HCT116 (cell line): ENCODE measurements around the gene MTM1. TPM values are rescaled to one million over a fixed set of nuclear protein-coding genes. Genes with fewer than 3 reads are reported as not detected.

ENCODE experiments used
- ATAC-seq: fragments of 200-7000 bp; cut with Tn5 transposase; 2 replicates; pipeline ENCODE4 v1.9.1; 2020; ENCODE audit warnings: mild to moderate bottlenecking, moderate library complexity
- BruUV-seq: library from RNA; stranded (reverse); fragments of 400-500 nt; replicated peaks from 2 replicates; lab custom pipeline; 2021; lab: Mats Ljungman, UMichigan
- CTCF ChIA-PET: fragments of 300-600 bp; sonication (Branson Sonifier 250); formaldehyde crosslinking; loops from one replicate; lab custom pipeline; 2021; ENCODE audit warnings: antibody characterized with exemption; lab: Charles Lee
- POLR2A ChIA-PET: fragments of 300-600, 350-600 bp; sonication (Branson Sonifier 250); formaldehyde crosslinking; loops from one replicate; lab custom pipeline; 2021; ENCODE audit warnings: antibody characterized with exemption; lab: Charles Lee
- RAD21 ChIA-PET, 2 experiments: fragments of 300-600 bp; sonication (Branson Sonifier 250); formaldehyde crosslinking; loops; one replicate each; lab custom pipeline; 2023; ENCODE audit warnings: low total read pairs in 2 of 2; ENCODE audit not compliant: uncharacterized antibody in 2 of 2, unreplicated experiment in 2 of 2, low non-redundant PET in 1 of 2; lab: Charles Lee
- DNase-seq: peaks from one replicate; pipeline ENCODE4 v3.0.0-alpha.2; 2010; ENCODE audit warnings: low read depth, low spot score
- H2AFZ ChIP-seq: fragments of 200-600 bp; shearing (Covaris generic), sonication (generic); 2 replicates; pipeline ENCODE4 v1.6.1; 2017; ENCODE audit warnings: low read depth, mixed run types, mixed read lengths, antibody characterized with exemption, low read length; ENCODE audit not compliant: poor library complexity, severe bottlenecking
- H3K27ac ChIP-seq: 2 replicates; pipeline ENCODE4 v1.5.1; 2012; ENCODE audit warnings: low read depth, low read length
- H3K27me3 ChIP-seq: fragments of 200-600 bp; sonication (generic); 2 replicates; pipeline ENCODE4 v1.6.1; 2016; ENCODE audit warnings: mixed run types, low read length, mixed read lengths; ENCODE audit not compliant: insufficient read depth
- H3K36me3 ChIP-seq, 2 experiments: fragments of 200-500 bp in 1 of 2; fragments of 200-600 bp in 1 of 2; sonication (Bioruptor generic) in 1 of 2; sonication (generic) in 1 of 2; 2 replicates each; pipeline versions ENCODE4 v1.5.1 to v1.6.1; 2014 to 2016; ENCODE audit warnings: low read length in 2 of 2, inconsistent platforms in 1 of 2, mixed read lengths in 1 of 2, mixed run types in 1 of 2; ENCODE audit not compliant: insufficient read depth in 2 of 2, control insufficient read depth in 1 of 2
- H3K4me1 ChIP-seq, 2 experiments: fragments of 200-600 bp in 1 of 2; sonication (generic) in 1 of 2; 2 replicates each; pipeline versions ENCODE4 v1.5.1 to v1.6.1; 2012 to 2017; ENCODE audit warnings: low read length in 2 of 2, inconsistent platforms in 1 of 2, mild to moderate bottlenecking in 1 of 2, mixed read lengths in 1 of 2, mixed run types in 1 of 2, moderate library complexity in 1 of 2; ENCODE audit not compliant: insufficient read depth in 2 of 2, control insufficient read depth in 1 of 2
- H3K4me2 ChIP-seq: fragments of 200-600 bp; sonication (generic); 2 replicates; pipeline ENCODE4 v1.6.1; 2017; ENCODE audit warnings: mixed run types, low read length, mixed read lengths
- H3K4me3 ChIP-seq, 2 experiments: fragments of 200-600 bp in 1 of 2; sonication (generic) in 1 of 2; replicated peaks in 1 of 2; 2 replicates each; pipeline ENCODE4 v1.5.1; 2011 to 2016; ENCODE audit warnings: low read length in 2 of 2, control low read depth in 1 of 2, low read depth in 1 of 2, mild to moderate bottlenecking in 1 of 2, mixed read lengths in 1 of 2, mixed run types in 1 of 2
- H3K79me2 ChIP-seq: fragments of 200-600 bp; sonication (generic); 2 replicates; pipeline ENCODE4 v1.6.1; 2017; ENCODE audit warnings: mild to moderate bottlenecking, mixed run types, low read length, moderate library complexity, mixed read lengths; ENCODE audit not compliant: insufficient read depth
- H3K9ac ChIP-seq: fragments of 200-600 bp; sonication (generic); 2 replicates; pipeline ENCODE4 v1.6.1; 2016; ENCODE audit warnings: low read length, mixed read lengths
- H3K9me2 ChIP-seq: fragments of 200-600 bp; sonication (generic), shearing (Covaris generic); 2 replicates; pipeline ENCODE4 v1.6.1; 2017; ENCODE audit warnings: mixed run types, mild to moderate bottlenecking, moderate library complexity; ENCODE audit not compliant: insufficient read depth
- H3K9me3 ChIP-seq, 2 experiments: fragments of 200-500 bp in 1 of 2; fragments of 200-600 bp in 1 of 2; sonication (Bioruptor generic) in 1 of 2; sonication (generic) in 1 of 2; 2 replicates each; pipeline ENCODE4 v1.6.1; 2014 to 2017; ENCODE audit warnings: low read length in 2 of 2, mixed read lengths in 2 of 2, inconsistent platforms in 1 of 2, low read depth in 1 of 2, mild to moderate bottlenecking in 1 of 2, mixed run types in 1 of 2, moderate library complexity in 1 of 2; ENCODE audit not compliant: control insufficient read depth in 1 of 2, insufficient read depth in 1 of 2
- H4K20me1 ChIP-seq: fragments of 200-600 bp; sonication (generic), shearing (Covaris generic); 2 replicates; pipeline ENCODE4 v1.6.1; 2017; ENCODE audit warnings: mixed run types, mild to moderate bottlenecking, moderate library complexity; ENCODE audit not compliant: insufficient read depth
- CBX3 ChIP-seq: IDR thresholded peaks from 2 replicates; pipeline ENCODE4 v1.6.1; 2012; ENCODE audit warnings: low read depth
- CTCF ChIP-seq, 3 experiments: fragments of 200-600 bp in 1 of 3; sonication (generic) in 1 of 3; IDR thresholded peaks in 2 of 3; conservative IDR thresholded peaks in 1 of 3; 2 replicates each; pipeline ENCODE4 v1.5.1; 2012 to 2017; ENCODE audit warnings: low read depth in 2 of 3, low read length in 2 of 3, antibody characterized with exemption in 1 of 3, borderline replicate concordance in 1 of 3, control low read depth in 1 of 3, mild to moderate bottlenecking in 1 of 3, mixed read lengths in 1 of 3, mixed run types in 1 of 3, moderate library complexity in 1 of 3; ENCODE audit not compliant: insufficient read depth in 1 of 3
- ELF1 ChIP-seq: IDR thresholded peaks from 2 replicates; pipeline ENCODE4 v1.6.1; 2012; ENCODE audit warnings: low read depth, borderline replicate concordance
- ZBTB33 ChIP-seq: IDR thresholded peaks from 2 replicates; pipeline ENCODE4 v1.6.1; 2011; ENCODE audit warnings: mild to moderate bottlenecking, low read length, moderate library complexity; ENCODE audit not compliant: insufficient replicate concordance; ENCODE audit errors: extremely low read depth
- ZFX ChIP-seq: fragments of 450-650 bp; IDR thresholded peaks from 2 replicates; pipeline ENCODE4 v1.6.1; 2017
- intact Hi-C: fragments of 100-400 bp; cut with micrococcal nuclease; formaldehyde crosslinking; loops from 2 replicates; pipeline ENCODE4 v1.10.0; 2022
- total RNA-seq: library from RNA; stranded (reverse); gene quantifications from one replicate; pipeline ENCODE4 v1.2.1, GENCODE V29; 2021; ENCODE audit not compliant: unreplicated experiment
- TF ChIP-seq, protein P1 (sequence below): IDR thresholded peaks from 2 replicates; pipeline ENCODE4 v1.6.1; 2012

The MTM1 gene
- total RNA-seq, 1 experiment from 2014 or later, result 6.5 TPM

DNA sequence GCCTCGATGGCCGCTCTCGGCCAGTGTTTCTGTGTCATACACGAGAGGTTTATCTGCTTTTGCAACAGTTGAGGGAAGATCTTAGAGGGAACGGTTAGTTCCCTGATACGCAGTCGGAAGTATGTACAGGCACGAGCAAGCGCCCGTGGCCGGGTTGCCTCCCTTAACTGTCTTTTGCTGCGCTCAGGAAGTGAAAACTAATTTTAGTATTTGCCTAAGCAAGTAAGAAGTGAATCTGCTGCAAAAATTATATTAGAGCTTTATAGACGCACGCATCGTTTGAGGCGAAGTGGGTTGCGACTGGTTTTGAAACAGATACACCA is 695 bp downstream of the MTM1 start:
- H3K9me2 ChIP-seq, result no peaks in the 10 kb centered on the region
- H4K20me1 ChIP-seq, result no peaks in the 10 kb centered on the region
- H3K27ac ChIP-seq, result peak overlapping the region; percentile 40; the same call in 1 of the 2 replicates
- no peaks in the 10 kb centered on the region for H3K27me3 ChIP-seq
- TF ChIP-seq ZBTB33, result no peak
- TF ChIP-seq, protein P1, sequence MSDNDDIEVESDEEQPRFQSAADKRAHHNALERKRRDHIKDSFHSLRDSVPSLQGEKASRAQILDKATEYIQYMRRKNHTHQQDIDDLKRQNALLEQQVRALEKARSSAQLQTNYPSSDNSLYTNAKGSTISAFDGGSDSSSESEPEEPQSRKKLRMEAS, result 0 out of 2 replicates have a peak, but pooled peaks have one; percentile 7
- TF ChIP-seq CBX3, result no peak
- no peak for TF ChIP-seq CTCF (IDR thresholded peaks at IDR 0.05 in 2 of 3, conservative IDR thresholded peaks at IDR 0.05 in 1 of 3; ENCODE audit: borderline replicate concordance in 1 of 3, insufficient read depth in 1 of 3, low read depth in 2 of 3, low read length in 2 of 3)
- TF ChIP-seq ELF1, result no peak
- TF ChIP-seq ZFX, result no peak
- TF ChIP-seq, all 23 proteins: peak for 1
- ChIA-PET POLR2A (no interaction called here), RAD21 (no interaction called here), CTCF (no interaction called here)
- peak overlapping the region; percentile 55 to 66 for H3K4me3 ChIP-seq
- H3K9me3 ChIP-seq, result no peaks in the 10 kb centered on the region
- peak overlapping the region; percentile 67 for H3K9ac ChIP-seq
- peaks cover 2% of the 10 kb centered on the region; the same call in 1 of the 2 replicates for H3K79me2 ChIP-seq
- no TSS peak for BruUV-seq
- no peak overlapping the region for H2AFZ ChIP-seq
- DNase-seq (no peak), ATAC-seq (no peak; the same call in 1 of the 2 replicates)
- intact Hi-C loops, result no loop called here
- H3K4me2 ChIP-seq, result peak overlapping the region; percentile 78
- H3K4me1 ChIP-seq, result peaks cover 5 to 38% of the 10 kb centered on the region in 2 experiments
- no peaks in the 10 kb centered on the region for H3K36me3 ChIP-seq
